ENCODE results near the gene TSSK2. TPM values are rescaled to one million over a fixed set of nuclear protein-coding genes. Genes with fewer than 3 reads are reported as not detected.

Gene TSSK2
- total RNA-seq, 1 donor from 2014 or later = not detected

- Histone ChIP-seq H3K9me3 (ENCODE audit: insufficient read depth, low read depth, low read length) (no peaks in the 10 kb centered on the region), H3K79me2 (ENCODE audit: insufficient read depth, low read length) (peaks cover 73% of the 10 kb centered on the region), H3K36me3 (ENCODE audit: insufficient read depth, low read length) (no peaks in the 10 kb centered on the region), H3K4me2 (ENCODE audit: low read length) (peak overlapping the region; percentile 99), H4K20me1 (ENCODE audit: insufficient read depth, low read length) (peaks cover 54% of the 10 kb centered on the region), H3K4me1 (ENCODE audit: insufficient read depth, low read length) (peaks cover 52% of the 10 kb centered on the region), H3K9ac (ENCODE audit: low read length) (peak overlapping the region; percentile 97), H3K27ac (ENCODE audit: low read depth, low read length) (no peak overlapping the region), H3K27me3 (ENCODE audit: insufficient read depth, low read length) (peaks cover 14% of the 10 kb centered on the region), H3K4me3 (ENCODE audit: insufficient read depth, low read depth, low read length) (peak overlapping the region; percentile 85), H2AFZ (ENCODE audit: low read depth, low read length) (no peak overlapping the region)
- Mint-ChIP-seq H3K4me1 (ENCODE audit: low read depth, unreplicated experiment) (peaks cover 22% of the 10 kb centered on the region), H3K9me3 (ENCODE audit: unreplicated experiment) (peaks cover 2% of the 10 kb centered on the region), H3K36me3 (ENCODE audit: low read depth, unreplicated experiment) (peaks cover 8% of the 10 kb centered on the region), H3K4me3 (ENCODE audit: unreplicated experiment) (peak overlapping the region; percentile 98), H3K27me3 (ENCODE audit: low read depth, unreplicated experiment) (peaks cover 11% of the 10 kb centered on the region), H3K27ac (ENCODE audit: unreplicated experiment) (peak overlapping the region; percentile 74)
- FAIRE-seq = no peak
- TF ChIP-seq CTCF (IDR thresholded peaks at IDR 0.05; ENCODE audit: insufficient read depth, low read depth, low read length) (no peak), EZH2 (IDR thresholded peaks at IDR 0.05; ENCODE audit: insufficient read depth, low read length) (no peak)
- DNase-seq (ENCODE audit: low read depth) = no peak
Measured at GRCh38 chr22:19173047-19174035, 42.2 kb downstream of the TSSK2 start.

- no peak overlapping the region for H3K4me3 Mint-ChIP-seq (ENCODE audit: unreplicated experiment)
- Histone ChIP-seq H4K20me1 (ENCODE audit: insufficient read depth, low read length) (peaks cover 54% of the 10 kb centered on the region), H3K9me3 (ENCODE audit: insufficient read depth, low read depth, low read length) (no peaks in the 10 kb centered on the region), H3K4me3 (ENCODE audit: insufficient read depth, low read depth, low read length) (no peak overlapping the region), H3K36me3 (ENCODE audit: insufficient read depth, low read length) (no peaks in the 10 kb centered on the region), H3K27me3 (ENCODE audit: insufficient read depth, low read length) (peaks cover 4% of the 10 kb centered on the region), H2AFZ (ENCODE audit: low read depth, low read length) (no peak overlapping the region), H3K9ac (ENCODE audit: low read length) (peak overlapping the region; percentile 28), H3K4me2 (ENCODE audit: low read length) (peak overlapping the region; percentile 99), H3K79me2 (ENCODE audit: insufficient read depth, low read length) (peaks cover 73% of the 10 kb centered on the region), H3K27ac (ENCODE audit: low read depth, low read length) (peak overlapping the region; percentile 29), H3K4me1 (ENCODE audit: insufficient read depth, low read length) (peaks cover 55% of the 10 kb centered on the region)
- TF ChIP-seq EZH2 (IDR thresholded peaks at IDR 0.05; ENCODE audit: insufficient read depth, low read length) = no peak
- no peak for TF ChIP-seq CTCF (IDR thresholded peaks at IDR 0.05; ENCODE audit: insufficient read depth, low read depth, low read length)
- H3K27me3 Mint-ChIP-seq (ENCODE audit: low read depth, unreplicated experiment) = peaks cover 4% of the 10 kb centered on the region
- peaks cover 25% of the 10 kb centered on the region for H3K4me1 Mint-ChIP-seq (ENCODE audit: low read depth, unreplicated experiment)
- no peaks in the 10 kb centered on the region for H3K9me3 Mint-ChIP-seq (ENCODE audit: unreplicated experiment)
- H3K27ac Mint-ChIP-seq (ENCODE audit: unreplicated experiment) = peak overlapping the region; percentile 53
- H3K36me3 Mint-ChIP-seq (ENCODE audit: low read depth, unreplicated experiment) = peaks cover 8% of the 10 kb centered on the region
- DNase-seq (ENCODE audit: low read depth) (peak; percentile 54), FAIRE-seq (no peak)
Measured at GRCh38 chr22:19174106-19175025, 43.3 kb downstream of the TSSK2 start.

Measured in astrocyte (in vitro differentiated cells and primary cell).